Activated CD4-positive, alpha-beta T cell treated with anti-CD3 and anti-CD28 coated beads, Interleukin-2, amount 10 ng/mL, durations not matched to agents 24 days and 14 days (primary cell): Measurements from ENCODE around the gene TMEM163. TPM values are rescaled to one million over a fixed set of nuclear protein-coding genes. Genes with fewer than 3 reads are reported as not detected.

Experiments used
- DNase-seq: peaks from one replicate; pipeline ENCODE4 v3.0.0; 2022
- H3K27ac Mint-ChIP-seq: one replicate; pipeline ENCODE4 v1.8.0; 2022; ENCODE audit warnings: mild to moderate bottlenecking, mixed read lengths
- H3K27me3 Mint-ChIP-seq: one replicate; pipeline ENCODE4 v1.8.0; 2022; ENCODE audit warnings: mixed read lengths
- H3K36me3 Mint-ChIP-seq: one replicate; pipeline ENCODE4 v1.8.0; 2022; ENCODE audit warnings: low read depth, mild to moderate bottlenecking, mixed read lengths
- H3K4me1 Mint-ChIP-seq: one replicate; pipeline ENCODE4 v1.8.0; 2021; ENCODE audit warnings: mixed read lengths
- H3K4me3 Mint-ChIP-seq: one replicate; pipeline ENCODE4 v1.8.0; 2022; ENCODE audit warnings: mild to moderate bottlenecking, moderate library complexity, mixed read lengths
- H3K9me3 Mint-ChIP-seq: one replicate; pipeline ENCODE4 v1.8.0; 2021; ENCODE audit warnings: mixed read lengths
- intact Hi-C: fragments of 100-400 bp; cut with micrococcal nuclease; formaldehyde crosslinking; loops from one replicate; pipeline ENCODE4 v1.15.1; 2023
- total RNA-seq: library from RNA; stranded (reverse); gene quantifications from 2 replicates; pipeline ENCODE4 v1.2.3, GENCODE V29; 2022

Gene TMEM163
- total RNA-seq, 1 donor from 2014 or later = 0.23 TPM

- H3K36me3 Mint-ChIP-seq = no peaks in the 10 kb centered on the region
- H3K9me3 Mint-ChIP-seq = no peaks in the 10 kb centered on the region
- H3K27me3 Mint-ChIP-seq = peaks cover 2% of the 10 kb centered on the region
- no peak overlapping the region for H3K4me3 Mint-ChIP-seq
- H3K4me1 Mint-ChIP-seq = no peaks in the 10 kb centered on the region
- DNase-seq = no peak
- intact Hi-C loops = no loop called here
- H3K27ac Mint-ChIP-seq = no peak overlapping the region
Observed at GRCh38 chr2:134540990-134541389, 177.8 kb downstream of the TMEM163 start.

GRCh38 chr2:134539981-134540380 is 178.8 kb downstream of the TMEM163 start:
- Mint-ChIP-seq H3K4me1 (no peaks in the 10 kb centered on the region), H3K27me3 (peaks cover 2% of the 10 kb centered on the region), H3K9me3 (no peaks in the 10 kb centered on the region), H3K27ac (no peak overlapping the region), H3K4me3 (no peak overlapping the region), H3K36me3 (no peaks in the 10 kb centered on the region)
- intact Hi-C loops = no loop called here
- no peak for DNase-seq

- DNase-seq = no peak
Observed at GRCh38 chr2:134537702-134538101, 181.1 kb downstream of the TMEM163 start.

GRCh38 chr2:134537121-134537520 is 181.7 kb downstream of the TMEM163 start:
- no peaks in the 10 kb centered on the region for H3K36me3 Mint-ChIP-seq

More at GRCh38 chr2:134537702-134538101, 181.1 kb downstream of the TMEM163 start:
- H3K27me3 Mint-ChIP-seq = peaks cover 4% of the 10 kb centered on the region
- no peak overlapping the region for H3K4me3 Mint-ChIP-seq
- H3K9me3 Mint-ChIP-seq = no peaks in the 10 kb centered on the region
- no peaks in the 10 kb centered on the region for H3K4me1 Mint-ChIP-seq
- H3K27ac Mint-ChIP-seq = no peak overlapping the region
- intact Hi-C loops = no loop called here
- no peaks in the 10 kb centered on the region for H3K36me3 Mint-ChIP-seq

GRCh38 chr2:134536296-134536695 is 182.5 kb downstream of the TMEM163 start:
- DNase-seq = no peak
- Mint-ChIP-seq H3K9me3 (no peaks in the 10 kb centered on the region), H3K4me3 (no peak overlapping the region), H3K4me1 (no peaks in the 10 kb centered on the region), H3K27ac (no peak overlapping the region), H3K27me3 (peaks cover 4% of the 10 kb centered on the region), H3K36me3 (no peaks in the 10 kb centered on the region)
- intact Hi-C loops = no loop called here

More at GRCh38 chr2:134537121-134537520, 181.7 kb downstream of the TMEM163 start:
- no peak overlapping the region for H3K27ac Mint-ChIP-seq
- peaks cover 4% of the 10 kb centered on the region for H3K27me3 Mint-ChIP-seq
- no peaks in the 10 kb centered on the region for H3K4me1 Mint-ChIP-seq
- intact Hi-C loops = no loop called here
- H3K9me3 Mint-ChIP-seq = no peaks in the 10 kb centered on the region
- DNase-seq = no peak
- H3K4me3 Mint-ChIP-seq = no peak overlapping the region

- H3K4me3 Mint-ChIP-seq = no peak overlapping the region
- no peak for DNase-seq
- H3K9me3 Mint-ChIP-seq = no peaks in the 10 kb centered on the region
- H3K36me3 Mint-ChIP-seq = no peaks in the 10 kb centered on the region
- H3K27me3 Mint-ChIP-seq = peaks cover 4% of the 10 kb centered on the region
- no peaks in the 10 kb centered on the region for H3K4me1 Mint-ChIP-seq
- intact Hi-C loops = no loop called here
- no peak overlapping the region for H3K27ac Mint-ChIP-seq
Observed at GRCh38 chr2:134532537-134532936, 186.3 kb downstream of the TMEM163 start.

- Mint-ChIP-seq H3K36me3 (no peaks in the 10 kb centered on the region), H3K27ac (no peak overlapping the region), H3K27me3 (peaks cover 2% of the 10 kb centered on the region), H3K4me1 (no peaks in the 10 kb centered on the region), H3K4me3 (no peak overlapping the region), H3K9me3 (no peaks in the 10 kb centered on the region)
- DNase-seq = no peak
- intact Hi-C loops = no loop called here
Observed at GRCh38 chr2:134527381-134527780, 191.4 kb downstream of the TMEM163 start.

GRCh38 chr2:134522496-134523455 is 196.0 kb downstream of the TMEM163 start:
- Mint-ChIP-seq H3K4me3 (no peak overlapping the region), H3K27me3 (peaks cover 2% of the 10 kb centered on the region), H3K4me1 (no peaks in the 10 kb centered on the region), H3K9me3 (no peaks in the 10 kb centered on the region), H3K36me3 (no peaks in the 10 kb centered on the region), H3K27ac (no peak overlapping the region)
- DNase-seq = no peak
- intact Hi-C loops = no loop called here

- no peaks in the 10 kb centered on the region for H3K9me3 Mint-ChIP-seq
Observed at GRCh38 chr2:134518101-134518500, 200.7 kb downstream of the TMEM163 start.

GRCh38 chr2:134515137-134515536 is 203.7 kb downstream of the TMEM163 start:
- no peak for DNase-seq
- Mint-ChIP-seq H3K27me3 (no peaks in the 10 kb centered on the region), H3K4me1 (no peaks in the 10 kb centered on the region), H3K27ac (no peak overlapping the region), H3K4me3 (no peak overlapping the region), H3K9me3 (no peaks in the 10 kb centered on the region), H3K36me3 (no peaks in the 10 kb centered on the region)
- intact Hi-C loops = no loop called here

More at GRCh38 chr2:134518101-134518500, 200.7 kb downstream of the TMEM163 start:
- Mint-ChIP-seq H3K4me3 (no peak overlapping the region), H3K27me3 (peaks cover 2% of the 10 kb centered on the region), H3K36me3 (no peaks in the 10 kb centered on the region), H3K4me1 (no peaks in the 10 kb centered on the region), H3K27ac (no peak overlapping the region)
- intact Hi-C loops = no loop called here
- DNase-seq = no peak

GRCh38 chr2:134513465-134513804 is 205.4 kb downstream of the TMEM163 start:
- H3K27ac Mint-ChIP-seq = no peak overlapping the region
- H3K27me3 Mint-ChIP-seq = no peaks in the 10 kb centered on the region
- H3K36me3 Mint-ChIP-seq = no peaks in the 10 kb centered on the region
- intact Hi-C loops = no loop called here
- no peak for DNase-seq
- H3K4me3 Mint-ChIP-seq = no peak overlapping the region
- H3K9me3 Mint-ChIP-seq = no peaks in the 10 kb centered on the region
- no peaks in the 10 kb centered on the region for H3K4me1 Mint-ChIP-seq

- intact Hi-C loops = no loop called here
- Mint-ChIP-seq H3K27me3 (no peaks in the 10 kb centered on the region), H3K27ac (no peak overlapping the region), H3K4me3 (no peak overlapping the region), H3K36me3 (no peaks in the 10 kb centered on the region), H3K9me3 (no peaks in the 10 kb centered on the region), H3K4me1 (no peaks in the 10 kb centered on the region)
- DNase-seq = no peak
Observed at GRCh38 chr2:134512734-134513464, 205.9 kb downstream of the TMEM163 start.

GRCh38 chr2:134508391-134508790 is 210.4 kb downstream of the TMEM163 start:
- DNase-seq = no peak
- no peak overlapping the region for H3K4me3 Mint-ChIP-seq
- no peaks in the 10 kb centered on the region for H3K9me3 Mint-ChIP-seq
- intact Hi-C loops = no loop called here
- H3K27ac Mint-ChIP-seq = no peak overlapping the region
- no peaks in the 10 kb centered on the region for H3K36me3 Mint-ChIP-seq
- no peaks in the 10 kb centered on the region for H3K4me1 Mint-ChIP-seq
- no peaks in the 10 kb centered on the region for H3K27me3 Mint-ChIP-seq

GRCh38 chr2:134507697-134508096 is 211.1 kb downstream of the TMEM163 start:
- Mint-ChIP-seq H3K4me1 (no peaks in the 10 kb centered on the region), H3K36me3 (no peaks in the 10 kb centered on the region), H3K9me3 (no peaks in the 10 kb centered on the region), H3K4me3 (no peak overlapping the region), H3K27me3 (no peaks in the 10 kb centered on the region), H3K27ac (no peak overlapping the region)
- intact Hi-C loops = no loop called here
- DNase-seq = no peak
